ENCODE data around the gene SMOC1.

Gene SMOC1

GRCh38 chr14:70061108-70061507 is 181.9 kb downstream of the SMOC1 start:
- DNase-seq (ENCODE audit: low read depth) = no peak
- no peak for TF ChIP-seq CTCF (IDR thresholded peaks at IDR 0.05; ENCODE audit: low read length, missing control alignments)
- no peak overlapping the region for H3K4me3 ChIP-seq (replicated peaks; ENCODE audit: low read depth, low read length)

DNA sequence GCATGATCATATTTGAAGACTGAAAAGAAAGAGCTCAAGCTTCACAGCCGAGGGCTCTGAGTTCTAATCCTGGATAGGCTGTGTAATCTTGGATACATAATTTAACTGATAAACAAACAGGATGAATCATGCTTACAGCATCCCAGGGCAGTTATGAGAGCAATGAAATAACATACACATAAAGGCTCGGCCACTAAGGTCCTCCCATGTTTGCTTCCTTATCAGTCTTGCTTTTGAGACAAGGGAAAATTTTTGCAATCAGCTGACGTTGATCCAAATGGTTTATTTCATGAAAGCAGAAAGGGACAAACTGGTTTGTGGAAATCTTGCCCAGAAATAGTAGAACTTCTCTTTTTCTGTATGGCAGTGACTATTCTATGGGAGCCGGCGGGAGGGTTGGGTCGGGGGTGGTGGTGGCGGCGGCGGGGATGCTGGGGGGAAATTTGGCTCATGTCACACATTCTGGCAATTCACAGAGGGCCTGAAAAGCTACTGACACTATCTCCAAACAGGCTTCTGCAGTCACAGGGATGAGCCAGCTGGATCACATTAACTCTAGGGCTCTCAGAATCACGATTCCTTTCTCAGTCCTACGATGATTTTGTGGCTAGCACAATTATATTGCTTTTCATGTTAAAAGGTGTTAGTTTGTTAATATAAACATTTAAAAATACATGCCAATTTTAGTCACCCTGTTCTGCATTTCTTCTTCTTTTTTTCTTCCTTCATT is 185.1 kb downstream of the SMOC1 start:
- no peak for TF ChIP-seq CTCF (IDR thresholded peaks at IDR 0.05; ENCODE audit: low read length, missing control alignments)
- peak; percentile 10 for DNase-seq (ENCODE audit: low read depth)
- H3K4me3 ChIP-seq (replicated peaks; ENCODE audit: low read depth, low read length) = no peak overlapping the region

- no peak overlapping the region for H3K4me3 ChIP-seq (replicated peaks; ENCODE audit: low read depth, low read length)
- DNase-seq (ENCODE audit: low read depth) = no peak
- no peak for TF ChIP-seq CTCF (IDR thresholded peaks at IDR 0.05; ENCODE audit: low read length, missing control alignments)
These were observed 188.6 kb downstream of the SMOC1 start for GRCh38 chr14:70067810-70068209.

GRCh38 chr14:70069186-70069585 is 190.0 kb downstream of the SMOC1 start:
- TF ChIP-seq CTCF (IDR thresholded peaks at IDR 0.05; ENCODE audit: low read length, missing control alignments) = no peak
- DNase-seq (ENCODE audit: low read depth) = no peak
- H3K4me3 ChIP-seq (replicated peaks; ENCODE audit: low read depth, low read length) = no peak overlapping the region

GRCh38 chr14:70073924-70074566 is 194.8 kb downstream of the SMOC1 start:
- no peak overlapping the region for H3K4me3 ChIP-seq (replicated peaks; ENCODE audit: low read depth, low read length)
- TF ChIP-seq CTCF (IDR thresholded peaks at IDR 0.05; ENCODE audit: low read length, missing control alignments) = peak; percentile 84
- peak; percentile 76 for DNase-seq (ENCODE audit: low read depth)

- no peak overlapping the region for H3K4me3 ChIP-seq (replicated peaks; ENCODE audit: low read depth, low read length)
- DNase-seq (ENCODE audit: low read depth) = no peak
- TF ChIP-seq CTCF (IDR thresholded peaks at IDR 0.05; ENCODE audit: low read length, missing control alignments) = no peak
These were observed 197.8 kb downstream of the SMOC1 start for GRCh38 chr14:70077005-70077404.

All from fibroblast of pulmonary artery (primary cell).